MG63 (cell line): ENCODE results near the gene ADCY10. TPM values are rescaled to one million over a fixed set of nuclear protein-coding genes. Genes with fewer than 3 reads are reported as not detected.
"Not testable (repeated sequence)": the region's sequence is repeated elsewhere in the genome, so short reads cannot be mapped to it uniquely, and the experiment has no call there.

ENCODE experiments used
- DNase-seq: peaks from one replicate; pipeline ENCODE4 v3.0.0-alpha.2; 2020
- H3K27me3 ChIP-seq: fragments of 250-450 bp; sonication (Bioruptor Pico); 2 replicates; pipeline ENCODE4 v1.5.1; 2020; ENCODE audit warnings: mild to moderate bottlenecking, moderate library complexity
- H3K36me3 ChIP-seq: fragments of 250-450 bp; sonication (Bioruptor Pico); 2 replicates; pipeline ENCODE4 v1.5.1; 2020; ENCODE audit warnings: mild to moderate bottlenecking, moderate library complexity
- H3K4me3 ChIP-seq: fragments of 250-450 bp; sonication (Bioruptor Pico); 2 replicates; pipeline ENCODE4 v1.5.1; 2020; ENCODE audit warnings: mild to moderate bottlenecking, moderate library complexity
- H3K9me3 ChIP-seq: fragments of 250-450 bp; sonication (Bioruptor Pico); 2 replicates; pipeline ENCODE4 v1.5.1; 2020; ENCODE audit warnings: mild to moderate bottlenecking, moderate library complexity
- total RNA-seq: library from RNA; depleted of rRNA; stranded (reverse); fragments of >200 nt; shearing (Covaris generic); gene quantifications from 2 replicates; pipeline ENCODE4 v1.2.3, GENCODE V29; 2014; ENCODE audit warnings: low replicate concordance

The ADCY10 gene
- total RNA-seq, 1 experiment from 2014 or later, result 0.13 TPM

GRCh38 chr1:167911413-167911812 lies 2.5 kb downstream of the ADCY10 start:
- no peaks in the 10 kb centered on the region for H3K9me3 ChIP-seq
- no peaks in the 10 kb centered on the region for H3K36me3 ChIP-seq
- H3K27me3 ChIP-seq, result no peaks in the 10 kb centered on the region
- H3K4me3 ChIP-seq, result no peak overlapping the region
- DNase-seq, result no peak

- H3K36me3 ChIP-seq, result no peaks in the 10 kb centered on the region
- no peak overlapping the region for H3K4me3 ChIP-seq
These were observed 3.4 kb downstream of the ADCY10 start for GRCh38 chr1:167910530-167910929.

DNA sequence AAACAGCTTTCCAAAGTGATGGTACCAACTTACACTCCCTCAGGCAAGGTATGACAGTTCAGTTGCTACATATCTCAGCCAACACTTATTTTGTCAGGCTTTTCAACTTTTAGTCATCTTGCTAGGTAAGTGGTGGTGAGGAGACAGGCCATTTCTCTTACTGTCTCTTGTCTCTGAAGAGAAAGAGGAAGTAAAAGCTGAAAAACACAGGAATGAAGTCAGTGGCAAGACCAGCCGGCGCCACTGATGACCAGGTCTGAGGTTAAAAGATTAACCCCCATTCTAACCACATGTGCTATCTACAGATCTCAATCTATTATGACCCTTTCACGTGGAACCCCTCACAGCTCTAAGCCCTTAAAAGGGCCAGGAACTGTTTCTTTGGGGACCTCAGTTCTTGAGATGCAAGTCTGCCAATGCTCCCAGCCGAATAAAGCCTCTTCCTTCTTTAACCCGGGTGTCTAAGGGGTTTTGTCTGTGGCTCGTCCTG lies 4.2 kb downstream of the ADCY10 start:
- no peaks in the 10 kb centered on the region for H3K27me3 ChIP-seq
- no peak for DNase-seq
- no peak overlapping the region for H3K4me3 ChIP-seq
- H3K9me3 ChIP-seq, result no peaks in the 10 kb centered on the region
- no peaks in the 10 kb centered on the region for H3K36me3 ChIP-seq

More at GRCh38 chr1:167910530-167910929, 3.4 kb downstream of the ADCY10 start:
- Histone ChIP-seq H3K9me3 (no peaks in the 10 kb centered on the region), H3K27me3 (no peaks in the 10 kb centered on the region)
- no peak for DNase-seq

- no peaks in the 10 kb centered on the region for H3K9me3 ChIP-seq
- no peaks in the 10 kb centered on the region for H3K36me3 ChIP-seq
- no peak for DNase-seq
- no peaks in the 10 kb centered on the region for H3K27me3 ChIP-seq
- no peak overlapping the region for H3K4me3 ChIP-seq
These were observed 8.3 kb downstream of the ADCY10 start for GRCh38 chr1:167905671-167906070.

GRCh38 chr1:167905182-167905581 lies 8.8 kb downstream of the ADCY10 start:
- DNase-seq, result no peak
- H3K27me3 ChIP-seq, result no peaks in the 10 kb centered on the region
- H3K4me3 ChIP-seq, result no peak overlapping the region

GRCh38 chr1:167904652-167905130 lies 9.2 kb downstream of the ADCY10 start:
- Histone ChIP-seq H3K4me3 (no peak overlapping the region), H3K27me3 (no peaks in the 10 kb centered on the region), H3K9me3 (no peaks in the 10 kb centered on the region), H3K36me3 (no peaks in the 10 kb centered on the region)
- peak; percentile 70 for DNase-seq

More at GRCh38 chr1:167905182-167905581, 8.8 kb downstream of the ADCY10 start:
- H3K9me3 ChIP-seq, result no peaks in the 10 kb centered on the region
- H3K36me3 ChIP-seq, result no peaks in the 10 kb centered on the region

- H3K36me3 ChIP-seq, result no peaks in the 10 kb centered on the region
- H3K9me3 ChIP-seq, result no peaks in the 10 kb centered on the region; the same call in 1 of the 2 replicates
- DNase-seq, result no peak
- no peaks in the 10 kb centered on the region for H3K27me3 ChIP-seq
- no peak overlapping the region for H3K4me3 ChIP-seq
These were observed 13.0 kb downstream of the ADCY10 start for GRCh38 chr1:167900907-167901306.

GRCh38 chr1:167899253-167899681 lies 14.7 kb downstream of the ADCY10 start:
- Histone ChIP-seq H3K36me3 (no peaks in the 10 kb centered on the region), H3K27me3 (no peaks in the 10 kb centered on the region), H3K4me3 (no peak overlapping the region), H3K9me3 (no peaks in the 10 kb centered on the region; the same call in 1 of the 2 replicates)
- DNase-seq, result peak; percentile 71

GRCh38 chr1:167898578-167899222 lies 15.2 kb downstream of the ADCY10 start:
- H3K27me3 ChIP-seq, result no peaks in the 10 kb centered on the region
- no peak overlapping the region for H3K4me3 ChIP-seq
- H3K9me3 ChIP-seq, result no peaks in the 10 kb centered on the region; the same call in 1 of the 2 replicates
- H3K36me3 ChIP-seq, result no peaks in the 10 kb centered on the region
- no peak for DNase-seq

- H3K9me3 ChIP-seq, result no peaks in the 10 kb centered on the region; the same call in 1 of the 2 replicates
- DNase-seq, result no peak
- H3K27me3 ChIP-seq, result no peaks in the 10 kb centered on the region
- H3K4me3 ChIP-seq, result no peak overlapping the region
- H3K36me3 ChIP-seq, result no peaks in the 10 kb centered on the region
These were observed 20.1 kb downstream of the ADCY10 start for GRCh38 chr1:167893798-167894197.

DNA sequence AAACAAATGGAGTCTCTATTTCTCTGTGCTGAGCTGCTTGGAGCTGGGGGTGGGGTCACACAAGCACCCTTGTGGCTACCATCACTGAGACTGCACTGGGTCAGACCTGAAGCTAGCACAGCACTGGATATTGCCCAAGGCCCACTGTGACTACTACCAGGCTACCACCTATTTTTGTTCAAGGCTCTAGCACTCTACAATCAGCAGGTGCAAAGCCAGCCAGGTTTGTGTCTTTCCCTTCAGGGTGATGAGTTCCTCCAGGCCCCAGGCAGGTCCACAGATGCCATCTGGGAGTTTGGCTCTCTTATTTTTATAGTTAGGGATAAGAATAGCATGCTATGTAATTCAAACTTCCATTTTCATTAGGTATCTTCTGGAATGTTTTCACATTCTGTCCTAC lies 23.5 kb downstream of the ADCY10 start:
- DNase-seq, result no peak
- peaks cover 6% of the 10 kb centered on the region for H3K9me3 ChIP-seq
- H3K4me3 ChIP-seq, result no peak overlapping the region
- H3K36me3 ChIP-seq, result no peaks in the 10 kb centered on the region
- H3K27me3 ChIP-seq, result no peaks in the 10 kb centered on the region

DNA sequence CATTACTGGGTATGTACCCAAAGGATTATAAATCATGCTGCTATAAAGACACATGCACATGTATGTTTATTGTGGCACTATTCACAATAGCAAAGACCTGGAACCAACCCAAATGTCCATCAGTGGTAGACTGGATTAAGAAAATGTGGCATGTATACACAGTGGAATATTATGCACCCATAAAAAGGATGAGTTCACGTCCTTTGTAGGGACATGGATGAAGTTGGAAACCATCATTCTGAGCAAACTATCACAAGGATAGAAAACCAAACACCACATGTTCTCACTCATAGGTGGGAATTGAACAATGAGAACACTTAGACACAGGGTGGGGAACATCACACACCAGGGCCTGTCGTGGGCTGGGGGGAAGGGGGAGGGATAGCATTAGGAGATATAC lies 26.7 kb downstream of the ADCY10 start:
- H3K36me3 ChIP-seq, H3K9me3 ChIP-seq, DNase-seq, H3K4me3 ChIP-seq, H3K27me3 ChIP-seq: not testable (repeated sequence)

GRCh38 chr1:167882376-167882775 lies 31.6 kb downstream of the ADCY10 start:
- DNase-seq, result no peak
- H3K4me3 ChIP-seq, result no peak overlapping the region
- H3K9me3 ChIP-seq, result peaks cover 6% of the 10 kb centered on the region
- no peaks in the 10 kb centered on the region for H3K36me3 ChIP-seq
- no peaks in the 10 kb centered on the region for H3K27me3 ChIP-seq

- no peaks in the 10 kb centered on the region for H3K36me3 ChIP-seq
- no peak for DNase-seq
- H3K27me3 ChIP-seq, result no peaks in the 10 kb centered on the region
- peaks cover 6% of the 10 kb centered on the region for H3K9me3 ChIP-seq
- H3K4me3 ChIP-seq, result no peak overlapping the region
These were observed 32.1 kb downstream of the ADCY10 start for GRCh38 chr1:167881786-167882185.

DNA sequence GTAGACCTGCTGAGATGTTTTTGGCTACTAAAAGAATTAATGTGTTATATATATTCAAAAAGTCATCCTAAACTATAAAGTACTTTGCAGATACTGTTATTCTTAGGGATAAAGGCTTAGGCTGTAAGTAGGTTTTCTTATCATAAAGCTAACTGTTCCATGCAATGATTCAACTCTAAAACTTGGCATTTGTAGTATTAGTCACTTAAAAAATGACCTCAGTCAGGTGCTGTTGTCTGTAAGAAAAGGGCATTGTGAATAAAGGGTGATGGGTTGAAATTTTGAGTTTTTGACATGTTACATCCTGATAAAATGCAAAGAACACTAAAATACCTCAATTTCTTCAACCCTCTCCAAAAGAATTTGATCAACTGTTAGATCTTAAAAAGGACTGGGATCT lies 32.9 kb downstream of the ADCY10 start:
- Histone ChIP-seq H3K4me3 (no peak overlapping the region), H3K36me3 (no peaks in the 10 kb centered on the region), H3K27me3 (no peaks in the 10 kb centered on the region), H3K9me3 (peaks cover 1% of the 10 kb centered on the region; the same call in 1 of the 2 replicates)
- DNase-seq, result no peak

DNA sequence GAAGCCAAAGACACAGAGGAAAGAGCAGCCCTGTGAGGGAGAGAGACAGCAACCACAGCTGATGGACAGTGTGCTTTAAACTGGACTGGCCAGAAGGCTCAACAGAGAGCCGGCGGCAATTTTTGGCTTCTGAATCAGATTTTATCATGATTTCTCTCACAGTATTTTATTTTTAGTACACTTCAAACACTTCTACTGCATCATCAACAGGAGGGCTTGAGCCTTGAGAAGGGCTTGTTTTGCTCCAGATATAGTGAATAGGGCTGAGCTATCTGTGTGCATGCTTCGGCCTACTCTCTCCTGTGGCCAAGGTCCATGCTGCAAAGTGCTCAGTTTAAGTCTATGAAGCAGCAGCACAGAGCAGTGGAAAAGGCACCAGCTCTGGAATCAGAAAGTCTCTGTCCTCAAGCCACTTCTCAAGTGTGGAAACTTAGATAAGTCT lies 33.3 kb downstream of the ADCY10 start:
- DNase-seq, result no peak
- H3K4me3 ChIP-seq, result no peak overlapping the region

DNA sequence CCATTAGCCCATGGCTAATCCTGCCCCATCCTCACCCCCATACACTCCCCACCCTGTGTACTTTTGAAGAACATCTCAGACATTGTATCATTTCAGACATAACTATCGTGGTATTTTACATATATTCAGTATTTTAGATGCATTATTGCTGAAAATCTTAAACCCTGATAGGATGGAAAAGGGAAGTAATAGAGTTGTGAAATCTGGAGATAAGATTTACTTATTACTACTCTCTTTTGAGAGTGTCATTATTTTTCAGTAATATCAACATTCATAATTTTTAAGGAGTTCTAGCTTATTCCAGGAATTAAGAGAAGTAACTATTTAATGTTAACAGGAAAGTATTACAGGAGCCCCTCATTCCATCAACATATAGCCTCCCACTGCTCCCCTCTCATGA lies 34.4 kb downstream of the ADCY10 start:
- no peaks in the 10 kb centered on the region for H3K27me3 ChIP-seq
- no peak overlapping the region for H3K4me3 ChIP-seq
- no peaks in the 10 kb centered on the region; the same call in 1 of the 2 replicates for H3K9me3 ChIP-seq
- DNase-seq, result no peak
- no peaks in the 10 kb centered on the region for H3K36me3 ChIP-seq

More for the DNA sequence above, 33.3 kb downstream of the ADCY10 start:
- H3K27me3 ChIP-seq, result no peaks in the 10 kb centered on the region
- H3K9me3 ChIP-seq, result no peaks in the 10 kb centered on the region
- H3K36me3 ChIP-seq, result no peaks in the 10 kb centered on the region
